C4-2B (cell line): ENCODE results near the gene KIAA0753.

ENCODE experiments used
- H3K27ac ChIP-seq: fragments of 450-650 bp; 2 replicates; pipeline ENCODE4 v1.5.1; 2017
- CTCF ChIP-seq: fragments of 450-650 bp; conservative IDR thresholded peaks from 2 replicates; pipeline ENCODE4 v1.5.1; 2017; ENCODE audit warnings: mild to moderate bottlenecking
- ZFX ChIP-seq: fragments of 450-650 bp; IDR thresholded peaks from 2 replicates; pipeline ENCODE4 v1.6.1; 2017

KIAA0753 gene

GRCh38 chr17:6627019-6627418 is 13.5 kb downstream of the KIAA0753 start:
- H3K27ac ChIP-seq, result no peak overlapping the region
- no peak for TF ChIP-seq ZFX
- no peak for TF ChIP-seq CTCF

GRCh38 chr17:6626616-6627015 is 13.9 kb downstream of the KIAA0753 start:
- no peak for TF ChIP-seq ZFX
- TF ChIP-seq CTCF, result no peak
- no peak overlapping the region for H3K27ac ChIP-seq

GRCh38 chr17:6623941-6624340 is 16.6 kb downstream of the KIAA0753 start:
- TF ChIP-seq ZFX (no peak), CTCF (no peak)
- H3K27ac ChIP-seq, result no peak overlapping the region

GRCh38 chr17:6611231-6611630 is 29.3 kb downstream of the KIAA0753 start:
- H3K27ac ChIP-seq, result no peak overlapping the region
- TF ChIP-seq ZFX (no peak), CTCF (no peak)

- H3K27ac ChIP-seq, result no peak overlapping the region
- no peak for TF ChIP-seq ZFX
- TF ChIP-seq CTCF, result no peak
Observed at GRCh38 chr17:6610011-6610410, 30.5 kb downstream of the KIAA0753 start.

- no peak overlapping the region for H3K27ac ChIP-seq
- TF ChIP-seq CTCF (no peak), ZFX (no peak)
Observed at GRCh38 chr17:6608321-6608720, 32.2 kb downstream of the KIAA0753 start.

GRCh38 chr17:6605142-6605541 is 35.4 kb downstream of the KIAA0753 start:
- no peak overlapping the region for H3K27ac ChIP-seq

More at GRCh38 chr17:6605142-6605541, 35.4 kb downstream of the KIAA0753 start:
- TF ChIP-seq CTCF, result no peak
- no peak for TF ChIP-seq ZFX
